HK-2 (cell line): ENCODE measurements around the gene CYP27B1.

Experiments used
- DNase-seq: peaks from one replicate; pipeline ENCODE4 v3.0.0-alpha.2; 2018; ENCODE audit not compliant: unreplicated experiment

The CYP27B1 gene

DNA sequence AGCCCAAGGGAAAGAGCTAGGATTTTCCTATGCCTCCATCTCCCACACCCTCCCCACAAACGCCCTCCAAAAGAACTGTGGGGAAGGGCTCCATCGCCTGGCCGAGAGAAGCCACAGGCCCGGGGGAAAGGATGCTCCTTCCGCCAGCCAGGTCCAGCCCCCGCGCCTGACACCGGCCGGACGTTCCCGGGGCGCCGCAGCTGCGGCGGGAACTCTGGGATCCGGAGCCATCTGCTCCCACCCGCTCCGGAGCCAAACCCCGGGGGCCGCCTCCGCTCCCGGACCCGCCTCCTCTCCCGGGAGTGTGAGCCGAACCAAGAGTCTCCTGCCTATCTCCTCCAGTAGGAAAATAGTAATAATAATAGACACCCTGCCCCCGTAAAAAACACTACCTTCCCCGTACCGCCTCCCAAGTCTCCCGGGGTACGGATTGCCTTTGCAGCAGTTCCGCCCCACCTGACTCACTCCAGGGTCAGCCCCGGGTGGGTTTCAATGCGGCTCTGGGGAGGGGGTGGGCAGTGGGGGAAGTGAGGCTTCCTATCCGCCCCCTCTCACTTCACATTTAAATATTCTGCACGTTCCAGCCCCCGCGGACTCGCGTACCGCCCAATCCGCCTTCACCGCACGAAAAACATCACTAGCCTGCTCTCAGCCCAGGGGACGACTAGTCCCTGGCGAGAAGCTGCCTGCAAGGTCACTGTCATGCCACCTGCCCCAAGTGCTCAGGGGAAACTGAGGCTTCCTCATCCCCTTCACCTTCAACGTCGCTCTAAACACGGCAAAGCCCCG, 30.7 kb downstream of the CYP27B1 start:
- peak; percentile 59 for DNase-seq

GRCh38 chr12:57735198-57735855, 31.6 kb downstream of the CYP27B1 start:
- DNase-seq, result no peak

DNA sequence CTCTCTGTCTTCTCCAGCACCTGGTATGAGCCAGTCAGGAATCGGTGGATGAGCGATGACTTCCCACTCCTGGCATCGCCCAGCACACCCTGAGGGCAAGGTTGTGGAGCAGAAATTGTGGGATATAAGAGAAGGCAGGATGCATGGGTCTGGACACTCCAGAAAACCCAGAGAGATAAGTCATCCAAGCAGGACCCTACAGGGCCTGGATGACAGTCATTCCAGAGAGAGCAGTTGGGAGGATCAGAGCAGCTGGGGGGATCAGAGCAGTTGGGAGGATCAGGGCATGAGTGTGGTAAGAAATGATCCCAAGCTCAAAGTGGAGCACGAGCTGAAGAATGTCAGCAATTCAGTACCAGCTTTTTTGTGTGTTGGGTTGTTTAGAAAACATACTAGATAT, 32.3 kb downstream of the CYP27B1 start:
- DNase-seq, result no peak

- DNase-seq, result no peak
Measured at GRCh38 chr12:57733928-57734327, 33.0 kb downstream of the CYP27B1 start.

DNA sequence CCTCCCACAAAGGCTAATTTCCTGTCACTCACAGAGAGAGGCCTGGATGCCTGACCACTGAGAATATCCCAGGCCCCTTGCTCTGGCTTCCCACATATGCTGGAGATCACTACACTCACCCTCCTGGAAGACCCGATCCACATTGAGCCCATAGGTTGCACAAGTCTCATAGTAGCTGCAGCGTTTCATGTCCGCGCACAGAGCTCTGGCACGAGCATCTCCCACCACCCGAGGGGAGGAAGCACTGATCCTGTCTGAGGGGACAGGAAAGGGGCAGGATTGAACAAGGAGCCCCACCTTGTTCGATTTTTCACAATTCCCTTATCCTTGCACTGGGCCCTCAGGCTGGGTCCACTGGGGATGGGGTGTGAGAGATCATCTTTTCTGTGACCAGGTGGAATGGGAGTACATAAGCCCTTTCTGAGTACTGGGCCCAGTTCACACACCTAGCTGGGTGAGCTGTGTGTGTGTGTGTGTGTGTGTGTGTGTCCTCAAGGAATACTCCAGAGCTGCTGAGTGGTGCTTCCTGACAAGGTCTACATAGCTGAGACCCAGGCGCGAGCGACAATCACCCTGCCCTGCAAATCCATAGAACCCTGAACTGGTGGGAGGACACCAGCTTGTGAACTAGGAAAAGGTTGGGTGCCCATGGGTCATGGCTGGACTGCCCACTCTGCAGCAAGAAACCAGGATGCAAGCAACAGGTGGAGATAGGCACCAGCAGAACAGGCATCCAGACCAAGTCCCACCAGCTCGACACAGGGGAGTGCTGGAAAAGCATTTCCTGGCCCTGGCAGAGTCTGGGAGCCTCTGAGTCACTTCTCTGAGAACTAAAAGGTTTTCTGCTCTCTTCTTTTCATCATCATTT, 33.9 kb downstream of the CYP27B1 start:
- no peak for DNase-seq

GRCh38 chr12:57732270-57732669, 34.6 kb downstream of the CYP27B1 start:
- no peak for DNase-seq

GRCh38 chr12:57731411-57732080, 35.3 kb downstream of the CYP27B1 start:
- no peak for DNase-seq

DNA sequence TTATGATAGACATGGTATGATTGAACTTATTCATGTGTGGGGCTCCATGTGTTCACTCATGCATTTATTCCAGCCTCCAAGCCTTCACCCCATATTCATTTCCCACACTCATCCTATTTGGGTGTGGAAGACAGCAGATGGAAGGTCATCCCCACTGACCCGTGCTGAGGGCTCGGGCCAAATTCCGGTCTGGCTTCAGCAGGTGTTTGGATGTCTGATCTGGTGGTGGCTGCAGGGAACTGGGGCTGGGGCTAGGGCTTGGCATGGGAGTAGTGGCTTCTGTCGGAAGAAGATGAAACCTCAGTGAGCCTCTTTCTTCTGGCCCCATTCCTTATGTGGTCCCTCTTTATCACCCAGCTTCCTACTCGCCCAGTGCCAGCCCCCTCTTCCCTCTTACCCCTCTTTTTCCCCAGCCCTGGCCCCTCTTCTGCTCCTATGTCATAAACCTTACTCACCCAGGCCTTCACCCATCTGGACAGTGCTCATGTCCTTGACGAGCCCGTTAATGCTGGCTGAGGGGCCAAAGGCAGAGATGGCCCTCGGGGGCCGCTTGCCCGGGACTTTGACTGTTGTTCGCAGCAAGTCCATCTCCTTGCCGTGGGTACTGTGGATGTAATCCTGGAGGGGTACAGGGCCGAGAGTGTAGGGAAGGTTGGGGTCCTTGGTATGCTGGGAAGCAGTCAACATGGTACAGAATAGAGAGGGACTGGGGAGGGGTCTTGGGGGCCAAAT, 36.4 kb downstream of the CYP27B1 start:
- no peak for DNase-seq

DNA sequence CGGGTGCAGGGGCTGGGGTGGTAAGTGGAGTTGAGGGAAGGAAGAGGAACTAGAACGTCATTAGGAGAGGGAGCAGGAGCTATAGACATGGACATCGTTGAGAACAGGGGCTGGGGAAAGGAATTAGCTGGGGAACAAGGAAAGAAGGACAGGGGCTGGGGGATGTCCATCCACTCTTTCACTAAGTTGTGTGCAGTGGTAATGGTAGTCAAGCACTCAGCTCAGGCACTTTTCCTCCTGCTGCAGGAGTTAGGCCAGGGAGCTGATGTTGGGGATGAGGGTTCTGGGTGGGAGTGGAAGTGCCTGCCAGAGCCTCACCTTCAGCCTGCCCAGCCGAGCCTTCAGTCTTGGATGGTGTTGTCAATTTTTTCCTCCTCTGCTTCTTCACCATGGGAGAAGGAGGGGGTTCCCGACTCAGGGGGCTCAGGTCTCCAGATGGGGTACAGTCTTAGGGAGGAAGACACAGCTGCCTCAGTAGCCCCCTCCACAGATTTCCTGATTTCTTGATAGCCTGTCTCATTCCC, 37.5 kb downstream of the CYP27B1 start:
- DNase-seq, result no peak

DNA sequence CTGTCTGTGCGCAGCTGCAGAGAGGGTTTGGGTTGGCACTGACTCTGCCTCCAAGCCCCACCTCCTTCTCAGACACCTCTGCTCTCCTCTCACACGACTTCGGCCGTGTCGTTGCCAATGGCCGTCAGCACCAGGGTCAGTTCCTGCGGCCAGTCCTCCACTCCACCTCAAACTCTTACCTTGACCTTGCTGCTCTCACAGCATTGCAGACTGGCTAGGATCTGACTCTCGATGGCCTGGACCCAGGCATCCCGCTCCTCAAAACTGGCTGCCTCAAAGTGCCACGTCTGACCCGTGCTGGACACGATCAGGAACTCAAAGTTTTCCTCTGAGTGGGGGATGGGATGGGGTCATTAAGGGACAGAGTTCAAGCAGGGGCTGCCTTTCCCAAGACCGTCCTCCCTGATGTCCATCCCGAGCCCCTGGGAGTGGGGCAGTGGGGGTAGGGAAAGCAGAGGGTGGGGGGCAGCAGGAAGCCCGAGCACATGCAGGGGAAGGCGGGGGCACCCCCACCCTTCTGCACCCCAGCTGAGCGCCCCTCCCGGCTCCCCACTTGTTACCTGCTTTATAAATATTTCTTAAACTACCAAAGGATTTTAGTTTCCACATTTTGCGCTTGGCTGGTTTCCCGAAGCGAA, 39.0 kb downstream of the CYP27B1 start:
- no peak for DNase-seq

- DNase-seq, result no peak
Measured at GRCh38 chr12:57726884-57727757, 39.8 kb downstream of the CYP27B1 start.

DNA sequence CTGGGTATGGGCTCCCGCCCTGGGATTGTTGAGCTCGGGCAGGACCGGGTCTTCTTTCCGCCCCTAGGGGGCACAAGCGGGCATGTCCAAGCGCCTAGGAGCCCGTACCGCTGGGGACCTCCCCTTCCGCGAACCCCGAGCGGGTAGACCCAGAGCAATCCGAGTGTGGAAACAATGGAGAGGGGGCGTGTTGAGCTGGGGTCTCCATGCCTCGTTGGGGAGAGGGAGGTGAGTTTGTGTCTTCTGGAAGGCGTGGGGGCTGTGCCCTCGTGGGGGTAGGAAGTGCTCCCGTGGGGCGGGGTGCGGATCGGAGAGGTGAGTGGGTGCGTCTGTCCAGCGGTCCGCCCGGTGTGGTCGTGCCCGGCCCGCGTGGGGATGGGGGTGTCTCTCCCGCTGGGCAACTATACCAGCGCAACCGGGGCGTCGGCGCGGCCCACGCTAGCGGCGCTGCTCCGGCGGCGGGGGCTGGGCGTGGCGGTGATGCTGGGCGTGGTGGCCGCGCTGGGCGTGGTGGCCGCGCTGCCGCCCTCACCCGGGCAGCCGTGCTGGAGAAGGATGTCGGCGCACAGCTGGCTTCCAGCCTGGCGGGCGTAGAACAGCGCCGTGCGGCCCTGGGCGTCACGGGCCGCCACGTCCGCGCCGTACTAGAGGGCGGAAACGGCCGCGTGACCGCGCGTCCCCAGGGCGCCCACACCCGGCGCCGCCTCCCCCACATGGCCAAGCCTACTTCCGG, 40.6 kb downstream of the CYP27B1 start:
- DNase-seq, result peak; percentile 89

DNA sequence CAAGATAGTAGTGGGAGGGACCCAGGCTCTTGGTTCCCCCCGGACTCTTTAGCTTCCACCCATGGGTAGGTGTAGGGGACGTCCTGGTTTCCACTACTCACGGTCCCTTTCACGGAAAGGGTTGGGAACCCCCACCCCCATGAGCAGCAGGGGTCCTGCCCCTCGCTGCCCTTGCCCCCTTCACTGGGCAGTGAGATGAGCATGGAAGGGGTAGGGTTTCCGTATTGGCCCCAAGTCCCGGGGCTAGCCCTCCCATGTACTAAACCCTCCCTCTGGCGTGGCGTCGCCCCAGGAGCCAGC, 41.1 kb downstream of the CYP27B1 start:
- no peak for DNase-seq

GRCh38 chr12:57724936-57725740, 41.7 kb downstream of the CYP27B1 start:
- DNase-seq, result no peak

DNA sequence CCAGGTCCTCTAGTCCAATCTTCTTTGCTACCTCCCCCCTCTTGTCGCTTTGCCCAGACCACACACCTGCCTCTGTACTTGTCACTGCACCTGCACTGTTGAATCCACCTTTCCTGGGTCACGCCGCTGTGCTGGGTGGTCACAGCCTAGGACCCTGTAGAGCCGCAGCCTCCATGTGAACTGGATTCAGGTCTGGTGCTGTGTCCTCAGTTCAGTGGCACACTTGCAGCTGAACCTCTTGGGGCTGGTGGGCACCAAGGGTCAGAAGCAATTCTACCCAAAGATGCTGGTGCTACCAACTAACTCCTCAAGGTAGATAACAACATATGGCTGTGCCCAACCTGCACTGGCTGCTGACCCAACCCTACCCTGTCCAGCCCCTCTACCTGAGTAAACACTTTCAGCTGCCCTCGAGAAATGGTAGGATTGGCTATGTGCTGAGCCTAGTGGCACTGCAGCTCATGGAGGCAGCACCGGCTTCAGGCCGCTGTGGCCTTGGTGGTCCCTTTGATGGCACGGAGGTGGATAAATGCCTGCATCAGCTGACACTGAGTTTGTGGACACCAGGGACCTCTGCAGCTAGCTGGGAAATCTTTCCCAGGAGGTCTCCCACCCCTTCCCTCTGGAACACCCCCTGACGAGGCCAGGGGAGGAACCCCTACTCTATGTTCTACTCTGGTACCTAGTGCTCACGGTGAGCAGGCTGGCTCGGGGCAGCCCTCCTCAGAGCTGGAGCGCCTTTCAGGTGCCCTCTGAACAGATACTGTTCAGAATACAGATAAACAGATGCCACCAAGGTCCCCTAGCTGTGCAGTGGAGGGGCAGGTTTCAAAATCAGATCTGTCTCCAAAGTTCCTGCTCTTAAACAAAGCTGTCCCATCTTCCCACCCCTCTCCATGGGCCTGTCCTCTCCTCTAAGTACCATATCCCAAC, 42.6 kb downstream of the CYP27B1 start:
- no peak for DNase-seq

- DNase-seq, result no peak
Measured at GRCh38 chr12:57723630-57723962, 43.3 kb downstream of the CYP27B1 start.
